Cardiac atrium fibroblast (primary cell): Measurements from ENCODE around the gene UBE4A. TPM values are rescaled to one million over a fixed set of nuclear protein-coding genes. Genes with fewer than 3 reads are reported as not detected.

ENCODE experiments used
- total RNA-seq: library from RNA; depleted of rRNA; stranded (reverse); fragments of >200 nt; gene quantifications from 2 replicates; pipeline ENCODE4 v1.2.3, GENCODE V29; 2015

Gene UBE4A, protein sequence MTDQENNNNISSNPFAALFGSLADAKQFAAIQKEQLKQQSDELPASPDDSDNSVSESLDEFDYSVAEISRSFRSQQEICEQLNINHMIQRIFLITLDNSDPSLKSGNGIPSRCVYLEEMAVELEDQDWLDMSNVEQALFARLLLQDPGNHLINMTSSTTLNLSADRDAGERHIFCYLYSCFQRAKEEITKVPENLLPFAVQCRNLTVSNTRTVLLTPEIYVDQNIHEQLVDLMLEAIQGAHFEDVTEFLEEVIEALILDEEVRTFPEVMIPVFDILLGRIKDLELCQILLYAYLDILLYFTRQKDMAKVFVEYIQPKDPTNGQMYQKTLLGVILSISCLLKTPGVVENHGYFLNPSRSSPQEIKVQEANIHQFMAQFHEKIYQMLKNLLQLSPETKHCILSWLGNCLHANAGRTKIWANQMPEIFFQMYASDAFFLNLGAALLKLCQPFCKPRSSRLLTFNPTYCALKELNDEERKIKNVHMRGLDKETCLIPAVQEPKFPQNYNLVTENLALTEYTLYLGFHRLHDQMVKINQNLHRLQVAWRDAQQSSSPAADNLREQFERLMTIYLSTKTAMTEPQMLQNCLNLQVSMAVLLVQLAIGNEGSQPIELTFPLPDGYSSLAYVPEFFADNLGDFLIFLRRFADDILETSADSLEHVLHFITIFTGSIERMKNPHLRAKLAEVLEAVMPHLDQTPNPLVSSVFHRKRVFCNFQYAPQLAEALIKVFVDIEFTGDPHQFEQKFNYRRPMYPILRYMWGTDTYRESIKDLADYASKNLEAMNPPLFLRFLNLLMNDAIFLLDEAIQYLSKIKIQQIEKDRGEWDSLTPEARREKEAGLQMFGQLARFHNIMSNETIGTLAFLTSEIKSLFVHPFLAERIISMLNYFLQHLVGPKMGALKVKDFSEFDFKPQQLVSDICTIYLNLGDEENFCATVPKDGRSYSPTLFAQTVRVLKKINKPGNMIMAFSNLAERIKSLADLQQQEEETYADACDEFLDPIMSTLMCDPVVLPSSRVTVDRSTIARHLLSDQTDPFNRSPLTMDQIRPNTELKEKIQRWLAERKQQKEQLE
- total RNA-seq, result 31.8 and 36.5 TPM in 2 replicates

DNA sequence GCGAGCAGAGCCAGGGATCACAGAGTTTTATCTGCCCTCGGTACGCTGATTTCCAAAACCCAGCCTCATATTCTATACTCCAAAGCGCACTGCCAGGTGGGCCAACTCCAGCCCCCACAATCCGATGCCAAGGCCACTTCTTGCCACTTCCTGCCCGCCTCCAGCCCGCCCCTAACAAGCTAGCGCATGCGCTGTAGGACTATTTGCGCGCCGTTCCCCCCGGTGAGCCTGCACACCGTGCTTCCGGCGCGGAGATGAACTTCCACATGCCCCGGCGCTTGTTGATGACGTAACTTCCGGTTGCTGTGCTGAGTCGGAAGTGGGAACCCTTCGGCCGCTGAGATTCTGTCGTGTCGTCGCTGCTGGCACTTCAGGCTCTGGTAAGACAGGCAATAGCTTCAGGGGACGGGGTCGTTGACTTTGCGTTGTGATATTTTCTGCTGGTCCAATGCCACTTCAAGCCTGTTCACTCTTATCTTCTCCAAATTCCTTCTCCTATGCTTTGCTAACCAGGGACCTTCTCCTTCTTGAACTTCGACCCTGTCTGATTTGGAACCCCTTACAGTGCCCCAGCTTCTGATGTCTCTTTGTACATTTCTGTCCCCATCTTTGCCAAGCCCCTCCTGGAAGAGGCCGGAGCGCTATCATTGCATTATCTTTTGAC lies at the start of gene UBE4A:
Gene UBE4A, plus strand, starts transcription at position 306 of the 664 bp plus-strand sequence. CDS start 5,481 bp downstream, outside the sequence.

DNA sequence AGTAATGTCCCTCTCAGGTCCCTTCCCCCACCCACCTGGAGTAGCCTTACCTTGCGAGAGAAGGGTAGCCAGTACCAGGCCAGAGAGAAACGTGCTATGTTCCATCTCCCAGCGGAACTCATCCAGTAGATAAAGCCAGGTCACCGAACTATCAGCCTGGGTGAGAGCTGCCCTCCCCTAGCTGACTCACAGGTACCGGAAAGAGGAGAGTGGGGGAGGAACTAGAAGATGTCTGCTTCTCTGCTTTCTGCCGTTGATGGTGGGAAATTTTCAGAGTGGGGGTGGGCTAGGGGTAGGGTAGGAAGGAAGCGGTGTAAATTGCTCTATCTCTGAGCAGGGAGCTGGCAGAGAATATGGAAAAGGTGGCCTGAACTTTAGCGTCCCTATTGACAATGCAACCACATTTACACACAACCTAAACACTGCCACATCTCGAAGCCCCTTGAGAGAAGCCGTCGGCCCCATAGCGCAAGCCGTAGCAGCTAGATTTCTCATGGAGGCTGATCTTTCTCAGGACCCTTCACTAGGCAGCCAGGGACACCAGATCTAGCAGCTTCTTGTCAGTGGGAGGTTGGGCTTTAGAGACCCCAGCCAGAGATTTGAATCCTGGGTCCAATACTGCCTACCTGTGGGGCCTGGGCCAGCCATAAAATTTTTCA lies 16.8 kb upstream of the UBE4A start, which contains the start of gene CD3D:
Gene CD3D, minus strand, starts transcription at position 203 of the 659 bp plus-strand sequence. Its CDS starts 98 bp downstream, at position 105.

DNA sequence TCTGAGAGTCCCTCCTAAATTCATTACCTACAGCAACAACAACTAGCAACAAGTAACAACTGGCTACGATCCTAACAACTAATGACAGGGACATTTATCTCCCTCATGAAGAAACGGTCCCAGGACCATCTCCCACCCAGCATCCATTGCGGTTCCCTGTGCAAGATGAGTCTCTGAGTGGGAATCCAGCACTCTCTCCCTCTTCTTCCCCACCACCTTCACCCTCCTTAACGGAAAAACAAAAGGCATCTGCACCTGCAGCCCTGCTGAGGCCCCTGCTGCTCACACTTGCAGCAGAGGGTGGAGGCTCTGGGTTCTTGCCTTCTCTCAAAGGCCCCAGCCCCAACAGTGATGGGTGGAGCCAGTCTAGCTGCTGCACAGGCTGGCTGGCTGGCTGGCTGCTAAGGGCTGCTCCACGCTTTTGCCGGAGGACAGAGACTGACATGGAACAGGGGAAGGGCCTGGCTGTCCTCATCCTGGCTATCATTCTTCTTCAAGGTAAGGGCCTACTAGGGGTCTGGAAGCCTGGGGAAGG lies 15.4 kb upstream of the UBE4A start, which contains the start of gene CD3G:
Gene CD3G, plus strand, starts transcription at position 364 of the 535 bp plus-strand sequence. Its CDS starts 80 bp downstream, at position 444.

DNA sequence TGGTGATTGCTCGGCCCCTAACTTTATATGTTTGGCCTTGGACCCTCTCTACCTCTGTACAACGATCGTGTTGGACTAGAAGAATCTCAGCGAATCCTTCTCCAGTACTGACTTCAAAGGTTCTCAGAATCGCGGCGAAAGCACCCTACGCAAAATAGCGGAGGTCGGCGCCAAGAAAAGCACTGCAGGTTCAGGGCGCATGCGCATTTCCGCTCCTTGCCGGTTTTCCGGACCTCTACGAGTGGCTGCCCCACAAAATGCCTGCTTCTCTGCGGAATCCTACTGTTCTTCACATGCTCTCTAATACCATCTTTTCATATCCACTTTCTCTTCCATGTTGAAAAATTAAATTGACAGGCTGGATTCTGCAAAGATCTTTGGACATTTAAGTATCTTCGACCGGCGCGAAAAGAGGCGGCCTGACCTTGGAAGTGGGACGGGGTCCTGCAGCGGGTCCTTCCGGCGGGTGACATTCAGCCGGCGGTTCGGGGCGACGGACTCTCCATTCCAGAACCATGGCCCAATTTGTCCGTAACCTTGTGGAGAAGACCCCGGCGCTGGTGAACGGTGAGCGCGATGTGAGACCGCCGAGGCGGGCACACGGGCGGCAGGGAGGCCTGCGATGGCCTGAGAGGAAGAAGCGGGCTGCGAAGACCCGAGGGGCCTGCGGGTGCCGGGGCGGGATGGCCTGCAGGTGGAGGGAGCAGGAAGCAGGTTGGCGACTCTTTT lies 41.9 kb downstream of the UBE4A start, which contains the start of gene ATP5MG:
Gene ATP5MG, plus strand, starts transcription at position 456 of the 729 bp plus-strand sequence. Its CDS starts 60 bp downstream, at position 516.

DNA sequence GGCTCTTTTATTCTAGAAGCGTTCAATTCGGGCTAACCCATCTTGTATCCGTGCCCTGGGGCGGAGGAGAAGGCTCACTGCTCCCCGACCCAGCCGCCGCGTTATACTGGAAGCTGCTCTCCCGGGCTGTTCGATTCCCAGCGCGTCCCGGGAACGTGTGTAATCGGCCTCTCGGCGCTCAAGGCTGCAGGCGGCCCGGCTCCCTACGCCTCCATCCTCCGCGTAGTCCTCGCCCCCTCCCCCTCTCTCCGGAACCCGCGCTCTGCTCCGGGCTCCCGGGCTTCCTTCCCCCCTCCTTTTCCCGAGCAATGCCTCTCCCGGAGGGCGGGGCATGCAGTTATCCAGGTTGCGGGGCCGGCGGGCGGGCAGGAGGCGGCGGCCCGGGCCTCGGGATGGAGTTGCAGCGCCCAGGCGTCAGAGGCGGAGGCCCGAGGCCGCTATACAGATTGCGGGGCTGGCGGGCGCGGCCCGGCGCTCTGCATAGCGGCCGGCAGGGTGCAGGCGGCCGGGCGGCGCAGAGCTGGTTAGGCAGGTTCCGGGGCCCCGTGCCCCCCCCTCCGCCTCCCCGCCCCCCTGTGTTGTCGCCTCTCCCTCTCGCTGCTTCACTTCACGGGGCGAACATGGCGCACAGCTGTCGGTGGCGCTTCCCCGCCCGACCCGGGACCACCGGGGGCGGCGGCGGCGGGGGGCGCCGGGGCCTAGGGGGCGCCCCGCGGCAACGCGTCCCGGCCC lies 76.7 kb downstream of the UBE4A start, which contains the start of gene KMT2A:
Gene KMT2A, plus strand, starts transcription at position 600 of the 732 bp plus-strand sequence. Its CDS starts 21 bp downstream, at position 621.

Other genes starting within 250 kb of the UBE4A start
- gene SCN4B, start 206.8 kb upstream of the UBE4A start, total RNA-seq, result not detected in 2 replicates
- gene SCN2B, start 183.0 kb upstream of the UBE4A start, total RNA-seq, result 0.16 TPM in 1 of 2 replicates, not detected in the other
- gene JAML, start 134.6 kb upstream of the UBE4A start, total RNA-seq, result not detected in 2 replicates
- gene MPZL3, start 107.2 kb upstream of the UBE4A start, total RNA-seq, result 0.49 TPM in 1 of 2 replicates, not detected in the other
- 0.18 and 0.65 TPM in 2 replicates for gene MPZL2, start 95.3 kb upstream of the UBE4A start, total RNA-seq
- gene CD3E, start 54.9 kb upstream of the UBE4A start, total RNA-seq, result not detected in 2 replicates
- gene CD3D, start 16.9 kb upstream of the UBE4A start, total RNA-seq, result not detected in 2 replicates
- not detected in 2 replicates for gene CD3G, start 15.3 kb upstream of the UBE4A start, total RNA-seq
- 40.3 and 41.5 TPM in 2 replicates for gene ATP5MG, start 42.0 kb downstream of the UBE4A start, total RNA-seq
- 18.8 and 20.1 TPM in 2 replicates for gene KMT2A, start 76.9 kb downstream of the UBE4A start, total RNA-seq
- gene TTC36, start 167.9 kb downstream of the UBE4A start, total RNA-seq, result not detected in 2 replicates
- 4.2 and 6.0 TPM in 2 replicates for gene TMEM25, start 171.6 kb downstream of the UBE4A start, total RNA-seq
- 19.5 and 31.3 TPM in 2 replicates for gene IFT46, start 206.3 kb downstream of the UBE4A start, total RNA-seq
- gene ARCN1, start 212.8 kb downstream of the UBE4A start, total RNA-seq, result 151 and 155 TPM in 2 replicates
- 99.8 and 122 TPM in 2 replicates for gene PHLDB1, start 248.0 kb downstream of the UBE4A start, total RNA-seq